Measurements from ENCODE around the gene CACNA2D3.

CACNA2D3 gene

GRCh38 chr3:54758461-54758860 lies 636.1 kb downstream of the CACNA2D3 start:
- no peak overlapping the region for H3K4me3 ChIP-seq (ENCODE audit: low read depth, low read length)
- in situ Hi-C loops (cut with HindIII; ENCODE audit: low sequenced_read_pairs) = no loop called here
- TF ChIP-seq, protein P1, sequence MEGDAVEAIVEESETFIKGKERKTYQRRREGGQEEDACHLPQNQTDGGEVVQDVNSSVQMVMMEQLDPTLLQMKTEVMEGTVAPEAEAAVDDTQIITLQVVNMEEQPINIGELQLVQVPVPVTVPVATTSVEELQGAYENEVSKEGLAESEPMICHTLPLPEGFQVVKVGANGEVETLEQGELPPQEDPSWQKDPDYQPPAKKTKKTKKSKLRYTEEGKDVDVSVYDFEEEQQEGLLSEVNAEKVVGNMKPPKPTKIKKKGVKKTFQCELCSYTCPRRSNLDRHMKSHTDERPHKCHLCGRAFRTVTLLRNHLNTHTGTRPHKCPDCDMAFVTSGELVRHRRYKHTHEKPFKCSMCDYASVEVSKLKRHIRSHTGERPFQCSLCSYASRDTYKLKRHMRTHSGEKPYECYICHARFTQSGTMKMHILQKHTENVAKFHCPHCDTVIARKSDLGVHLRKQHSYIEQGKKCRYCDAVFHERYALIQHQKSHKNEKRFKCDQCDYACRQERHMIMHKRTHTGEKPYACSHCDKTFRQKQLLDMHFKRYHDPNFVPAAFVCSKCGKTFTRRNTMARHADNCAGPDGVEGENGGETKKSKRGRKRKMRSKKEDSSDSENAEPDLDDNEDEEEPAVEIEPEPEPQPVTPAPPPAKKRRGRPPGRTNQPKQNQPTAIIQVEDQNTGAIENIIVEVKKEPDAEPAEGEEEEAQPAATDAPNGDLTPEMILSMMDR (IDR thresholded peaks at IDR 0.05; ENCODE audit: low read depth, low read length) = no peak
- DNase-seq (ENCODE audit: low read depth, low spot score) = no peak

DNA sequence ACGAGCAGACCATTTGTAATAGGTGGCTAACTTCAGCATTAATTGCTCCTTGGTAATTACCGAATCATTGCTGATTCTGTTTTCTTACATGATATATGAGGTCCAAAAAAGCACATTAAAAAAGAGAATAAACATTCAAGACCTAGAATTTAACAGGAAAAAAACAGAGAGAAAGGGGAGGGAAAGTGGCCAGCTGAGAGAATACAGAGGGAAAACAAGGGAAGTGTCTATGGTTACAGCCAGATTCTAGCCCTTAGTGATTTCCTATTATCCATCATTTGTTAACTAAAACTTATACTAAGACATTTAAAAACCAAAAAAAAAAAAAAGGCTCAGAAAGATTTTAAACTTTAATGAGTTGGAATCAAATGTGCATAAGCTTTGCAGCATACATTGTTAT lies 636.8 kb downstream of the CACNA2D3 start:
- TF ChIP-seq, protein P1 (IDR thresholded peaks at IDR 0.05; ENCODE audit: low read depth, low read length) = no peak

GRCh38 chr3:54760201-54760600 lies 637.8 kb downstream of the CACNA2D3 start:
- DNase-seq (ENCODE audit: low read depth, low spot score) = no peak
- in situ Hi-C loops (cut with HindIII; ENCODE audit: low sequenced_read_pairs) = no loop called here
- no peak overlapping the region for H3K4me3 ChIP-seq (ENCODE audit: low read depth, low read length)
- TF ChIP-seq, protein P1 (IDR thresholded peaks at IDR 0.05; ENCODE audit: low read depth, low read length) = no peak

More for the DNA sequence above, 636.8 kb downstream of the CACNA2D3 start:
- DNase-seq (ENCODE audit: low read depth, low spot score) = no peak
- in situ Hi-C loops (cut with HindIII; ENCODE audit: low sequenced_read_pairs) = no loop called here
- no peak overlapping the region for H3K4me3 ChIP-seq (ENCODE audit: low read depth, low read length)

DNA sequence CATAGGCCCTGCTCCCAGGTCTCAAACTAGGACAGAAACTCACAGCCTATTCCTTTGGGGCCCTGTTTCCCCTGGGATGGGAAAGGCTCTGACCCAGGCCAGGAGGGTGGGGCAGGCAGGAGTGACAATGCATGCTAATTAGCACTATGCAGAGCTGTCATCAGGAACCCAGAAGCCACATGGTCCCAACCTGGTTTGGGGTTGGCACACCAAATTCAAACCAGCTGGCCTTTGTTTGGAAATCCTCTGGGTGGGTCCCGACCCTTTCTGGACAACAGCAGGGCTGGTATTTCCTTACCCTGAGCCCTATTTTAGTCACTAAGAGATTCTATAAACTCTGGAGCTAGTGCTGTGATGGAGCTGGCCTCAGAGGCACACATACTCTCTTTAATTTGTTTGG lies 639.3 kb downstream of the CACNA2D3 start:
- DNase-seq (ENCODE audit: low read depth, low spot score) = no peak
- TF ChIP-seq, protein P1 (IDR thresholded peaks at IDR 0.05; ENCODE audit: low read depth, low read length) = no peak
- no peak overlapping the region for H3K4me3 ChIP-seq (ENCODE audit: low read depth, low read length)
- in situ Hi-C loops (cut with HindIII; ENCODE audit: low sequenced_read_pairs) = no loop called here

GRCh38 chr3:54764911-54765310 lies 642.6 kb downstream of the CACNA2D3 start:
- in situ Hi-C loops (cut with HindIII; ENCODE audit: low sequenced_read_pairs) = no loop called here
- TF ChIP-seq, protein P1 (IDR thresholded peaks at IDR 0.05; ENCODE audit: low read depth, low read length) = no peak
- no peak for DNase-seq (ENCODE audit: low read depth, low spot score)
- H3K4me3 ChIP-seq (ENCODE audit: low read depth, low read length) = no peak overlapping the region

DNA sequence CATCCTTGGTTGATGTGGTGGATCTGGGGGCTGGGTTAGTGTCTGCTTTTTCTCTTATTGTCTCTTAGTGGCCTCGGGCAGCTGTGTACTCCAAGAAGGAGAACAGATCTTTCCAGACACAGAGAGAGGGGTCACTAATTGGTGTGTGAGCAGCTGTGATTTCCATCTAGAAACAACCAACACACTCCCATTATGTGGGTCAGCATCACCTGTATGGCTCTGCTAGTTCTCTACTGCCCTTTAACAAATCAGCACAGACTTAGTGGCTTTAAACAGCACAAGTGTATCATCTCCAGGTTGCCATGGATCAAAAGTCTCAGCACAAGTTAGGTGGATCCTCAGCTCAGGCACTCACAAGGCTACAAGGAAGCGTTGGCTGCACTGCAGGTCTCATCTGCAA lies 648.7 kb downstream of the CACNA2D3 start:
- TF ChIP-seq, protein P1 (IDR thresholded peaks at IDR 0.05; ENCODE audit: low read depth, low read length) = no peak
- in situ Hi-C loops (cut with HindIII; ENCODE audit: low sequenced_read_pairs) = no loop called here
- H3K4me3 ChIP-seq (ENCODE audit: low read depth, low read length) = no peak overlapping the region
- no peak for DNase-seq (ENCODE audit: low read depth, low spot score)

DNA sequence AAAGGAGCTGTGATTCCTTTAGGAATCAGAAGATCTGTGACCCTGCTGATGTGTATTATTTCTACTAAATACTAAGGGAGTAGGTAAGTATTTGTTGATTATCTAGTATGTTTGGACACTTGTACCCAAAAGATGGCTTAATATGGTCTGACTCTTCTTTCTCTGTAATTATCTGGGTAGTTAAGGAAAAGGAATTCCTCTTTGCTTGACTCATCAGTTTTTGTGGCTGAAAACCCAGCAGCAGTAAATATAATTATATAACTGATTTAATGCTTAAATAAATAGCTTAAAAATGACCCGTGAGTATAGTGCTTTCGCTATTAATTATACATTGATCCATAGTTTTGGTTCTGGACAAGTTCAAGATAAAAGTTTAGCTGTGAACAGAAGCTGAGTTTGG lies 649.7 kb downstream of the CACNA2D3 start:
- no peak overlapping the region for H3K4me3 ChIP-seq (ENCODE audit: low read depth, low read length)
- no peak for DNase-seq (ENCODE audit: low read depth, low spot score)
- TF ChIP-seq, protein P1 (IDR thresholded peaks at IDR 0.05; ENCODE audit: low read depth, low read length) = no peak
- in situ Hi-C loops (cut with HindIII; ENCODE audit: low sequenced_read_pairs) = no loop called here
